Endothelial cell (in vitro differentiated cells): ENCODE data around the gene RAPGEF2. TPM values are rescaled to one million over a fixed set of nuclear protein-coding genes. Genes with fewer than 3 reads are reported as not detected.

ENCODE experiments used
- DNase-seq: peaks from one replicate; pipeline ENCODE4 v3.0.0; 2021; ENCODE audit warnings: low spot score
- H3K27ac Mint-ChIP-seq: one replicate; pipeline ENCODE4 v1.8.0; 2021; ENCODE audit warnings: mixed read lengths, inconsistent platforms; ENCODE audit not compliant: unreplicated experiment
- H3K27me3 Mint-ChIP-seq: one replicate; pipeline ENCODE4 v1.8.0; 2021; ENCODE audit warnings: mild to moderate bottlenecking, moderate library complexity, mixed read lengths, inconsistent platforms; ENCODE audit not compliant: unreplicated experiment
- H3K36me3 Mint-ChIP-seq: one replicate; pipeline ENCODE4 v1.8.0; 2021; ENCODE audit warnings: mild to moderate bottlenecking, low read depth, mixed read lengths, inconsistent platforms; ENCODE audit not compliant: unreplicated experiment
- H3K4me1 Mint-ChIP-seq: one replicate; pipeline ENCODE4 v1.8.0; 2021; ENCODE audit warnings: mild to moderate bottlenecking, mixed read lengths, inconsistent platforms; ENCODE audit not compliant: unreplicated experiment
- H3K4me3 Mint-ChIP-seq: one replicate; pipeline ENCODE4 v1.8.0; 2021; ENCODE audit warnings: mild to moderate bottlenecking, mixed read lengths, inconsistent platforms; ENCODE audit not compliant: unreplicated experiment
- H3K9me3 Mint-ChIP-seq: one replicate; pipeline ENCODE4 v1.8.0; 2021; ENCODE audit warnings: mixed read lengths, inconsistent platforms; ENCODE audit not compliant: unreplicated experiment
- total RNA-seq: library from RNA; stranded (reverse); fragmentation: NEBNext Ultra II Directional; extraction: Animal tissue kit (Norgen Biotek cat#: 25700); gene quantifications from one replicate; pipeline ENCODE4 v1.2.1, GENCODE V29; 2021; ENCODE audit not compliant: unreplicated experiment
- TF ChIP-seq, protein P1 (sequence below): fragments of 200-600 bp; sonication (generic); IDR thresholded peaks from one replicate; pipeline ENCODE4 v1.5.0; 2021; ENCODE audit warnings: antibody characterized with exemption; ENCODE audit not compliant: unreplicated experiment

Gene RAPGEF2
- total RNA-seq, 1 donor from 2014 or later = 108 TPM

DNA sequence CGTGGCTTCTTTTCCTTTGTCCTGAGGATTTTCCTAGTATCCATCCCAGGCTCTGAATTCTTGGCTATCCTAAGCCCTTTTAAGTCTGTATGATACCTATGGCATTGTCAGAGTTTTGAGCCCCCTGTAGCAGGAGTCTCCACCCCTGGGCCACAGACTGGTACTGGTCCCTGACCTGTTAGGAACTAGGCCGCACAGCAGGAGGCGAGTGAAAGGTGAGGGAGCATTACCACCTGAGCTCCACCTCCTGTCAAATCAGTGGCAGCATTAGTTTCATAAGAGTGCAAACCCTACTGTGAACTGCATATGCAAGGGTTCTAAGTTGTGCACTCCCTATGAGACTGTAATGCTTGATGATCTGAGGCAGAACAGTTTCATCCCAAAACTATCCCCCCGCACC lies 216.1 kb downstream of the RAPGEF2 start:
- Mint-ChIP-seq H3K4me3 (no peak overlapping the region), H3K9me3 (no peaks in the 10 kb centered on the region), H3K36me3 (peaks cover 39% of the 10 kb centered on the region), H3K4me1 (no peaks in the 10 kb centered on the region), H3K27me3 (peaks cover 3% of the 10 kb centered on the region), H3K27ac (no peak overlapping the region)
- DNase-seq = no peak
- TF ChIP-seq, protein P1, sequence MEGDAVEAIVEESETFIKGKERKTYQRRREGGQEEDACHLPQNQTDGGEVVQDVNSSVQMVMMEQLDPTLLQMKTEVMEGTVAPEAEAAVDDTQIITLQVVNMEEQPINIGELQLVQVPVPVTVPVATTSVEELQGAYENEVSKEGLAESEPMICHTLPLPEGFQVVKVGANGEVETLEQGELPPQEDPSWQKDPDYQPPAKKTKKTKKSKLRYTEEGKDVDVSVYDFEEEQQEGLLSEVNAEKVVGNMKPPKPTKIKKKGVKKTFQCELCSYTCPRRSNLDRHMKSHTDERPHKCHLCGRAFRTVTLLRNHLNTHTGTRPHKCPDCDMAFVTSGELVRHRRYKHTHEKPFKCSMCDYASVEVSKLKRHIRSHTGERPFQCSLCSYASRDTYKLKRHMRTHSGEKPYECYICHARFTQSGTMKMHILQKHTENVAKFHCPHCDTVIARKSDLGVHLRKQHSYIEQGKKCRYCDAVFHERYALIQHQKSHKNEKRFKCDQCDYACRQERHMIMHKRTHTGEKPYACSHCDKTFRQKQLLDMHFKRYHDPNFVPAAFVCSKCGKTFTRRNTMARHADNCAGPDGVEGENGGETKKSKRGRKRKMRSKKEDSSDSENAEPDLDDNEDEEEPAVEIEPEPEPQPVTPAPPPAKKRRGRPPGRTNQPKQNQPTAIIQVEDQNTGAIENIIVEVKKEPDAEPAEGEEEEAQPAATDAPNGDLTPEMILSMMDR = no peak

DNA sequence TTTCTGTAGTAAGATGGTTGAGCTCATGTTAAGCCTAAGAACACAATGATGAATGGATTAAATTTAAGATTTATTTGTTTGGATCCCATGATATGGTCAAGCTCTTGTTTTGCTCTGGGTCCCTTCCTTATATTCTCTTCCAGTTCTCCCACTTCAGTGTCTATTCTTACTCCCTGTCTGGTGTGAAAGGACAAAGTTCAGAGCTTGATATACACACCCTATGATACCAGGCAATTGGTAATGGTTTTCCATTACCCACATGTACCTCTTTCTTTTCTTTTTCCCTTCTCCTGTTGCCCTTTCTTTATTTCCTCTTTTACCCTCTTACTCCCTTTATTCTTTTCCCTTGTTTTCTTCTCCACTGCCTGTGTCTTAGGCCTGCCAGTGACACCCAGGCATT lies 223.6 kb downstream of the RAPGEF2 start:
- H3K9me3 Mint-ChIP-seq = no peaks in the 10 kb centered on the region
- H3K36me3 Mint-ChIP-seq = peaks cover 21% of the 10 kb centered on the region
- H3K27ac Mint-ChIP-seq = no peak overlapping the region
- TF ChIP-seq, protein P1 = no peak
- peaks cover 3% of the 10 kb centered on the region for H3K27me3 Mint-ChIP-seq
- peaks cover 10% of the 10 kb centered on the region for H3K4me1 Mint-ChIP-seq
- no peak overlapping the region for H3K4me3 Mint-ChIP-seq
- no peak for DNase-seq

DNA sequence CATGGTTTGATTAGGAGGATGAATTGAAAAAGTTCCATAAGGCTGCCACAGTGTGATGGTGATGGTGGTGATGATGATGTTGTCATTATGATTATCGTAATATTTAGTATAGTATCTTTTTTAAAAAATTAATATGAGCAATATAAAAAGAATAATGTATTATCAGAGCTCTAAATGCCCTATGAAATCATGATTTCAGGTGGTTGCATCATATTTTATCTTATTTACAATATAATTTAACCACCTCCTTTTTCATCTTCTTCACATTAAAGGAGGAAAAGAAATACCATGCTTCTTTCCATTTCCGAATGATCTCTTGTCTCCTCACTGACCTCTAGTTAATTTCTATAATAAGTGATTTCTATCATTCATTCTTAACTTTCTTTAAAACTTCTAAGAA lies 225.9 kb downstream of the RAPGEF2 start:
- TF ChIP-seq, protein P1 = no peak
- no peaks in the 10 kb centered on the region for H3K9me3 Mint-ChIP-seq
- no peak for DNase-seq
- H3K36me3 Mint-ChIP-seq = peaks cover 17% of the 10 kb centered on the region
- H3K4me3 Mint-ChIP-seq = no peak overlapping the region
- no peak overlapping the region for H3K27ac Mint-ChIP-seq
- peaks cover 10% of the 10 kb centered on the region for H3K4me1 Mint-ChIP-seq
- H3K27me3 Mint-ChIP-seq = peaks cover 3% of the 10 kb centered on the region

DNA sequence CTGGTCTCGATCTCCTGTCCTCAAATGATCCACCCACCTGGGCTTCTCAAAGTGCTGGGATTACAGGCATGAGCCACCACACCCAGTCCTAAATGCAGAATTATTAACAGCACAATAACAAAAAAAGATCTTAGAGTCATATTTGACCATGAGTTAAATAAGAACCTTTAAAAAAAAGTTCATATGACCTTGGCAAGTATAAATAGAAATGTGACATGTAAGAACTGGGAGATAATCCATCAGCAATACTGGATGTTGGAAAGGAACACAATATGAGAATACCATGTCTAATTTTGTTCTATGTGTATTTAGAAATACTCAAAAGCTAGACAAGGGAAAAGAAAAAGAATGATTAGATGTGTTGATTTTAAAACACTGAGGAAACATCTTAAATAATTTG lies 231.6 kb downstream of the RAPGEF2 start:
- Mint-ChIP-seq H3K27me3 (peaks cover 3% of the 10 kb centered on the region), H3K4me1 (no peaks in the 10 kb centered on the region), H3K4me3 (no peak overlapping the region), H3K9me3 (no peaks in the 10 kb centered on the region), H3K27ac (no peak overlapping the region), H3K36me3 (peaks cover 29% of the 10 kb centered on the region)
- TF ChIP-seq, protein P1 = no peak
- no peak for DNase-seq

DNA sequence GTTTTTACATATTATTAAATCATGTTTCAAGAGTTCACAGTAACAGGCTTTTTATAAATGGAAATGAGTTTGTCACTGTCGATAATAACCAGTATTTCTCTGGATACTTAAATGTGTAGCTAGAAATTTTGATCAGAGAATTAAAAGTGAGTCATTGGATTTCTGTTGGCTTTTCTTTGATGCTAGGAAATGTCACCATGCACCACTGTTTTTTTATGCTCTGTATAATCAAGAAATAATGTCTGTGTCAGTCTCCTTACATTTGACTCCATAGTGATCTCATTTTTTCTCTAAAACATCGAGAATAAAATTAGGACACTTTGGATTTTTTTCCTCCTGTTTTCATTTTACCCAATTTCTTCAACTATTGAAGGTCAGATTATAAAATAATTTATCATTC lies 234.2 kb downstream of the RAPGEF2 start:
- peaks cover 31% of the 10 kb centered on the region for H3K36me3 Mint-ChIP-seq
- no peak for DNase-seq
- H3K4me3 Mint-ChIP-seq = no peak overlapping the region
- no peaks in the 10 kb centered on the region for H3K9me3 Mint-ChIP-seq
- H3K27me3 Mint-ChIP-seq = no peaks in the 10 kb centered on the region
- no peaks in the 10 kb centered on the region for H3K4me1 Mint-ChIP-seq
- no peak overlapping the region for H3K27ac Mint-ChIP-seq
- TF ChIP-seq, protein P1 = no peak
